ENCODE measurements around the gene CAMKK2. TPM values are rescaled to one million over a fixed set of nuclear protein-coding genes. Genes with fewer than 3 reads are reported as not detected.
"Not testable (repeated sequence)": the region's sequence is repeated elsewhere in the genome, so short reads cannot be mapped to it uniquely, and the experiment has no call there.

Gene CAMKK2
- total RNA-seq, 1 experiment from 2014 or later: 11.6 TPM

DNA sequence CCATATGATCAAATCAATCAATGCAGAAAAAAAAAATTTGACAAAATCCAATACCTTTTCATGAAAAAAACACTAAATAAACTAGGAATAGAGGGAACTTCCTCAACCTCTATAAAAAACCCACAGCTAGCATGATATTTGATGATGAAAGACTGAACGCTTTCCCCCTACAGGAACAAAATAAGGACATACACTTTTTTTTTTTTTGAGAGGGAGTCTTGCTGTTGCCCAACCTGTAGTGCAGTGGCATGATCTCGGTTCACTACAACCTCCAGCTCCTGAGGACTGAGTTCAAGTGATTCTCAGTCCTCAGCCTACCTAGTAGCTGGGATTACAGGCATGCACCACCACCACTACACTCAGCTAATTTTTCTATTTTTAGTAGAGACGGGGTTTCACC, 17.9 kb upstream of the CAMKK2 start:
- Histone ChIP-seq H3K36me3 (replicated peaks; ENCODE audit: control insufficient read depth, insufficient read depth, low read length) (peaks cover 14% of the 10 kb centered on the region), H3K27me3 (ENCODE audit: control insufficient read depth, insufficient read depth, low read length) (no peaks in the 10 kb centered on the region), H3K4me3 (ENCODE audit: insufficient read depth, low read depth, low read length) (no peak overlapping the region)
- DNase-seq: no peak

DNA sequence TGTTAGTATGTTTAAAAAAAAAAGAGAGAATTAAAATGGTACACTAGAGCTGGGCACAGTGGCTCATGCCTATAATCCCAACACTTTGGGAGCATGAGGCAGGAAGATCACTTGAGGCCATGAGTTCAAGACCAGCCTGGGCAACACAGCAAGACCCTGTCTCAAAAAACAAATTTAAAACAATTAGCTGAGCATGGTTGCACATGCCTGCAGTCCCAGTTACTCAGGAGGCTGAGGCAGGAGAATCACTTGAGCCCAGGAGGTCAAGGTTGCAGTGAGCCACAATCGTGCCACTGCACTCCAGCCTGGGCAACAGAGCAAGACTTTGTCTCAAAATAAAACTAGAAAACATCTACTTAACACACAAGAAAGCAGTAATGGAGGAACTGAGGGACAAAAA, 13.7 kb upstream of the CAMKK2 start:
- H3K27me3 ChIP-seq (ENCODE audit: control insufficient read depth, insufficient read depth, low read length); H3K4me3 ChIP-seq (ENCODE audit: insufficient read depth, low read depth, low read length); H3K36me3 ChIP-seq (replicated peaks; ENCODE audit: control insufficient read depth, insufficient read depth, low read length); DNase-seq: not testable (repeated sequence)

DNA sequence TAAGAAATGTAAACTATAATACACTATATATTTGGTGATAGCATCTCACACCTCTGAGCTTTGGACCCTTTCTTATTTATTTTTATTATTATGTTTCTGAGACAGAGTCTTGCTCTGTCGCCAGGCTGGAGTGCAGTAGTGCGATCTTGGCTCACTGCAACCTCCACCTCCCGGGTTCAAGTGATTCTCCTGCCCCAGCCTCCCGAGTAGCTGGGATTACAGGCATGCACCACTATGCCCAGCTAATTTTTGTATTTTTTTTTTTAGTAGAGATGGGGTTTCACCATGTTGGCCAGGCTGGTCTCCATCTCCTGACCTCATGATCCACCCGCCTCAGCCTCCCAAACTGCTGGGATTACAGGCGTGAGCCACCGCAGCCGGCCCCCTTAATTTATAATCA, 10.9 kb upstream of the CAMKK2 start:
- DNase-seq; H3K27me3 ChIP-seq (ENCODE audit: control insufficient read depth, insufficient read depth, low read length); H3K36me3 ChIP-seq (replicated peaks; ENCODE audit: control insufficient read depth, insufficient read depth, low read length); H3K4me3 ChIP-seq (ENCODE audit: insufficient read depth, low read depth, low read length): not testable (repeated sequence)

DNA sequence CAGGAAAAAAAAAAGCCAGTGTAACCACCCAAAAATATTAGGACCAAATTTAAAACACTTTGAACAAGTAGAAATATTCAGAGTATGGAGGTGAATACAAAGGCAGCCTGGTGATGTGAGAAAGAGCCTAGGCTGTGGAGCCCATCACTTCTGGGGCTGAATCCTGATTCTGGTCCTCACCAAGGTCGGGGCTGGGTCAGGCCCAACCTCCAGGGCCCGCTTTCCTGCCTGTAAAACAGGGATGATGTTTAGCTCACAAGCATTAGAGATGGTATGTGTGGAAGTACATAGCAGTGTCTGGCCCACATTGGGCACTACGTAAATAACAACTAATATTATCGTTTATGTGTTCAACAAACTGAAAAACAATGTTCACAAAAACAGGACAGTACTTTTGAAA, 7.8 kb upstream of the CAMKK2 start:
- H3K36me3 ChIP-seq (replicated peaks; ENCODE audit: control insufficient read depth, insufficient read depth, low read length): peaks cover 1% of the 10 kb centered on the region; the same call in 1 of the 2 replicates
- H3K4me3 ChIP-seq (ENCODE audit: insufficient read depth, low read depth, low read length): no peak overlapping the region
- DNase-seq: no peak
- no peaks in the 10 kb centered on the region for H3K27me3 ChIP-seq (ENCODE audit: control insufficient read depth, insufficient read depth, low read length)

DNA sequence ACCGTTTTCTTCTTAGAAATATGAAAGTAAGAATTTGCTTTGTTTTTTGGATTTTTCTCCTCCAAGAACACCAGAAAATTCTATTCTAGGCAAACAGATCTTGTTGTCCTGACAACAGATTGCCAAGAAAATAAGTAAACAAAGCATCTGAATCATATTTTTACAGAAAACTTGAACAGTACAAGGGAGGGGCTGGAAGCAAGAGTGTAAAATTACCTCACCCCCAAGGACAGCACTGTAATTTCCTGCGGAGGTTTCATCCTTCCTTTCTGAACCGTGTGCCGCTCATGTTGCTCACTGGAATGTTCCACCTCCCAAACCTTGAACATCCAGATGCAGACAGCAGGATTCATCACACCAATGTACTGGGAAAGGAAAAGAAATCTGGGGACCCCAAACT, 5.4 kb upstream of the CAMKK2 start:
- Histone ChIP-seq H3K4me3 (ENCODE audit: insufficient read depth, low read depth, low read length) (no peak overlapping the region), H3K36me3 (replicated peaks; ENCODE audit: control insufficient read depth, insufficient read depth, low read length) (no peaks in the 10 kb centered on the region), H3K27me3 (ENCODE audit: control insufficient read depth, insufficient read depth, low read length) (no peaks in the 10 kb centered on the region)
- DNase-seq: no peak

DNA sequence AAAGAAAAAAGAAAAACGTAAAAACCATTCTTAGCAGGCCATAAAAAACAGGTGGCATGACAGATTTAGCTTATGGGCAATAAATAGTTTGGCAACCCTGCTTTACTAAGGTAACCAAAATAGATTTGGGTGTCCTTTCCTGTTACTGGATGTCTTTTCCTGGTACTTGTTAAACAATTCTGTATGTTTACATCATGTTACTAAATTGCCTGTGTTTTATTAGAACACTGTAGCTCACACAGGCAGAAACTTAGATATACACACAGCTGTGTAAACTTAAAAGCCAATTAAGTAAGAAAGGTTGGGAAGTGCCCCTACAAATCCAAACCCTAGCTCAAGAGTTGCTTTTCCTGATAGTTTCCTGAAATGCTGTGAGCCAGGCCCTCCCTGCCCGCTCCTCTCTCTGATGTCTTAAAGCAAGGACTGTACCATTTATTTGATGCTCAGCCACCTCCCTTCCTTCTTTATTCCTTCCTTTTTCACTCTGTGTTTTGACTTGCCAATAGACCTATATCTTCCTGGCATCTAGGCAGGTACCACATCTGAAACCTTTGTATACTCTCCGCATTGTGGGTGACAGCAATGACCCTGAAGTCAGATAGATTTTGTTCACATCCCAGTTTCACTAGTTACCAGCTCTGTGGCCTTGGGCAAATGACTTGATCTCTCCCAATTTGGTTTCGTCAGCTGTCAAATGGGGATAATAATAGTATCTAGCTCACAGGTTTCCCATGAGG, 3.7 kb upstream of the CAMKK2 start:
- H3K36me3 ChIP-seq (replicated peaks; ENCODE audit: control insufficient read depth, insufficient read depth, low read length): no peaks in the 10 kb centered on the region
- no peak for DNase-seq
- H3K4me3 ChIP-seq (ENCODE audit: insufficient read depth, low read depth, low read length): no peak overlapping the region
- H3K27me3 ChIP-seq (ENCODE audit: control insufficient read depth, insufficient read depth, low read length): no peaks in the 10 kb centered on the region

DNA sequence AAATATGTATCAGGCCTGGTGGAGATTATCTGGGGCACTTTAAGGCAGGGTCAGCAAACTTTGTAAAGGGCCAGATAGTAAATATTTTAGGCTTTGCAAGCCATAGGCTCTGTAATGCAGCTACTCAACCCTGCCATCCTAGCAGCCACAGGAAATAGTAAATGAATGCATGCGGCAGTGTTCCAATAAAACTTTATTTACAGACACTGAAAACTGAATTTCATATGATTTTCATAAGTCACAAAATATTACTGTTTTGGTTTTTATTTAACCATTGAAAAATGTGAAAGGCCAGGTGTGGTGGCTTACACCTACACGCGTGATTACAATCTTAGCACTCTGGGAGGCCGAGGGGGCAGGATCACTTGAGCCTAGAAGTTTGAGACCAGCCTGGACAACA, 3.2 kb upstream of the CAMKK2 start:
- H3K27me3 ChIP-seq (ENCODE audit: control insufficient read depth, insufficient read depth, low read length): no peaks in the 10 kb centered on the region
- H3K36me3 ChIP-seq (replicated peaks; ENCODE audit: control insufficient read depth, insufficient read depth, low read length): no peaks in the 10 kb centered on the region
- H3K4me3 ChIP-seq (ENCODE audit: insufficient read depth, low read depth, low read length): no peak overlapping the region
- no peak for DNase-seq

DNA sequence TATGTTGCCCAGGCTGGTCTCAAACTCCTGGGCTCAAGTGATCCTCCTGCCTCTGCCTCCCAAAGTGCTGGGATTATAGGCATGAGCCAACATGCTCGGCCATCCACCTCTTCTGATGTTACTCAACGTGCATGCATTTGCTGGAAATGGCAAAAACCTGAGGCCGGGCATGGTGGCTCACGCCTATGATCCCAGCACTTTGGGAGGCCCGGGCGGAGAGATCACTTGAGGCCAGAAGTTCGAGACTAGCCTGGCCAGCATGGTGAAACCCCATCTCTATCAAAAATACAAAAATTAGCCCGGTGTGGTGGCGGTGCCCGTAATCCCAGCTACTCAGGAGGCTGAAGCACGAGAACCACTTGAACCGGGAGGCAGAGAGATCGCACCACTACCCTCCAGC, 1.9 kb upstream of the CAMKK2 start:
- DNase-seq; H3K36me3 ChIP-seq (replicated peaks; ENCODE audit: control insufficient read depth, insufficient read depth, low read length); H3K27me3 ChIP-seq (ENCODE audit: control insufficient read depth, insufficient read depth, low read length); H3K4me3 ChIP-seq (ENCODE audit: insufficient read depth, low read depth, low read length): not testable (repeated sequence)

DNA sequence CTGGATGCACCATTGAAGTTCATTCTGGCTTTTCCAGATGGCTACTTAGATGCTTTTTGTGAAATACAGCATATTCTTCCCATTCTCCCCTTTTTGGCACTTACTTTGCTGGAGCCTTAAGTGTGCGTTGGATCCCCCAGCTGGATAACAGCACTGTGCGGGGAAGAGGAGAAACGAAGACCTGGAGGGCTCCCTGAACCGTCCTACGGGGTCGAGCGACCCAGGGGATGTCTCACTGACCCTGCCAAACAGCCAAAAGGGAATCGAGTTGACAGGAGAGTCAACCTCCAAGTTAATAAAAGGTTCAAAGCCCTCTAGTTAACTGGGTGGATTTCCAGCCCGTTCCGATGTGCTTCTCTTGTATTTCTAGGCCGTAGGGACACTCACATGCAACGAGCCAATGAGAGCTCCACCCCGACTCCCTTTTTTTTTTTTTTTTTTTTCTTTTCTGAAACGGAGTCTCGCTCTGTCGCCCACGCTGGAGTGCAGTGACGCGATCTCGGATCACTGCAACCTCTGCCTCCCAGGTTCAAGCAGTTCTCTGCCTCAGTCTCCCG, 1.0 kb upstream of the CAMKK2 start:
- Histone ChIP-seq H3K36me3 (replicated peaks; ENCODE audit: control insufficient read depth, insufficient read depth, low read length) (no peaks in the 10 kb centered on the region; the same call in none of the 2 replicates), H3K27me3 (ENCODE audit: control insufficient read depth, insufficient read depth, low read length) (no peaks in the 10 kb centered on the region), H3K4me3 (ENCODE audit: insufficient read depth, low read depth, low read length) (peak overlapping the region; percentile 94)
- peak; percentile 67 for DNase-seq

DNA sequence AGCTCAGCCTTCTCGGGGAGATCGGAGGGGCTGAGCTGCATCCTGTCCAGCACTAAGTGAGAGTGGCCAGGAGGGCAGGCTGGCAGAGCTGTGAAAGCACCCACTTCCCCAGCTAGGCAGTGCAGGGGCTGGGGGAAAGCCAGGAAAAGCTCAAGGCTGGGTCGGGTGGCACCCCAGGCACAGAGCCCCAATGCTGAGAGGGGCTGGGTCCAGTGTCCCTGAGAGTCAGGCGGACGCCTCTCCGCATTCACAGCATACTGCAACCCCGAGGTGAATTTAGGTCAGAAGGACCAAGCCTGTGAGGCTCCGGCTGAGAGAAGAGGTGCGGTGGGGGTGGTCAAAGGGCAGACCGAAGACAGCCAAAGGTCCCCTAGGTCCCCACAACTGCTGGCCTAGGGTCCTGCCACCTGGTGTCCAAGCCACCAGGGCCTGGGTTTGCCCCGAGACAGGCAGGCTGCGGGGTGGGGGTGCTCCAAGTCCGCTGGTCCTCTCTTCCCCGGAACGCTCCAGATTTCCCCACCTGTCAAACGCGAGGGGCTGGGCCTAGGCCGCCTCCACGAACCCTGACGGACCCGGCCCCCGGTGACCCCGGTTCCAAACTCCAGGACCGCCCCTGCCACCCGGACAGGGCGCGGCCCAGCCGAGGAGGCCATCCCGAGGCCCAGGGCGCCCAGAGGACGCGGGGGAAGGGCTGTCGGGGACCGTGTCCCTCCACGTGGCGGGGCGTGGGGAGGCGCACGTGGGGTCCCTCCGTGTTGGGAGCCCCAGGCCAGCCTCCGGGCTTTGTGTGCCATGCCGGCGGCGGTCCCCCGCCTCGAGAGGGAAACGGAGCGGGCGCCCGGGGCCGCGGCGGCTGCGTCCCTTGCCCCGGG, 527 bp downstream of the CAMKK2 start:
- H3K36me3 ChIP-seq (replicated peaks; ENCODE audit: control insufficient read depth, insufficient read depth, low read length): peaks cover 4% of the 10 kb centered on the region
- peak overlapping the region; percentile 96 for H3K4me3 ChIP-seq (ENCODE audit: insufficient read depth, low read depth, low read length)
- H3K27me3 ChIP-seq (ENCODE audit: control insufficient read depth, insufficient read depth, low read length): no peaks in the 10 kb centered on the region
- DNase-seq: peak; percentile 75

DNA sequence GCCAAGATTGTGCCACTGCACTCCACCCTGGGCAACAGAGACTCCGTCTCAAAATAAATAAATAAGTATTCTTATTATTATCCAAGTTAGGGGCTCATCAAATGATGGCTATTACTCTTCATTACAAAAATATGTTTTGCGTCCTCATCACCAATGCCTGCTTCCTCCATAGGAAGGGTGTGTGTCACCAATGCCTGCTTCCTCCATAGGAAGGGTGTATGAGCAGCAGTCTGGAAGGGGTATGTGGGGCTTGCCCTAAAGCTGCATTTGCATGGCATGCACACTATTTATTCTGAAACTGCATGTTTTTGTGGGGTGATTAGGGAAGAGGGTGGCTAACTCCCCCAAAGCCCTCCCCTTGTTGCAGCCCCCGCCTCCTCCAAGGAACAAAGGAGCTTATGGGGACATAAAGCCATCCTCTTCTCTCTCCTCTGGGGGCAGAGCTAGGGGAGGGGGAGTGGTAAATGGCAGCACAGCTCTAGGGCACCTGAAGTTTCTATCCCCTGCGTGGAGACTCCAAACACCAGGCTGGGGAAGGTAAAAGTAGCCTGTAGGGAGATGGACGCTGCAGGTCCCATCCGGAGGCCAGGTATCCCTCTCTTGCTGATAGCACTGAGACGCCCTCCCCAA, 1.3 kb downstream of the CAMKK2 start:
- Histone ChIP-seq H3K4me3 (ENCODE audit: insufficient read depth, low read depth, low read length) (peak overlapping the region; percentile 96), H3K27me3 (ENCODE audit: control insufficient read depth, insufficient read depth, low read length) (no peaks in the 10 kb centered on the region), H3K36me3 (replicated peaks; ENCODE audit: control insufficient read depth, insufficient read depth, low read length) (peaks cover 4% of the 10 kb centered on the region)
- DNase-seq: peak; percentile 65

DNA sequence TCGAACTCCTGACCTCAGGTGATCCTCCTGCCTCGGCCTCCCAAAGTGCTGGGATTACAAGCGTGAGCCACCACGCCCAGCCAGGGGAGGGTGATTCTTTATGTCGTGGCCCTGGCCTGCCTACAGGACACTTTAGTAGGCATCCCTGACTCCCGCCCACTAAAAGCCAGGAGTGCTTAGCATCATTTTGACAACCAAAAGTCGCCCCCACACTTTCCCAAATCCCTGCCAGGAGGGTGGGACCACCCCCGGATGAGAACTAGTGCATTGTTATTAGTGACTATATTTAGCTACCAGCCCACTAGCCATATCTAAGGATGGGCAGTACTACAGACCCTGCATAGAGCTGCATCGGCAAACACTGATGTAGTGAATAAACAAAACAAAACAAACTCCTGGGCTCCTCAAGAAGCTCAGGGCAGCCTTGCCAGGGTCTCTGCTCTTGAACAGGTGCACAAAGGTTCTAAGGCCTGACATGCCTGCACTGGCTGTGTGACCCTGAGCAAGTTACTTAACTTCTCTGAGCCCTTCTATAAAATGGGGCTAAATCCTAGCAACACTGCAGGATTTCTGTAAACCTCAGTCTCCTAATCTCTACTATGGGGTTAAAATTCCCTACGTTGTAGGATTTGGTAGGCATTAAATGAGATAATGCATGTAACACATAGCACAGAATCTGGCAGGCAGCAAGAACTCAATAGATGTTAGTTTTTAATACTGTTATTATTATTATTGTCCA, 2.2 kb downstream of the CAMKK2 start:
- Histone ChIP-seq H3K36me3 (replicated peaks; ENCODE audit: control insufficient read depth, insufficient read depth, low read length) (peaks cover 4% of the 10 kb centered on the region), H3K27me3 (ENCODE audit: control insufficient read depth, insufficient read depth, low read length) (no peaks in the 10 kb centered on the region), H3K4me3 (ENCODE audit: insufficient read depth, low read depth, low read length) (no peak overlapping the region)
- no peak for DNase-seq

DNA sequence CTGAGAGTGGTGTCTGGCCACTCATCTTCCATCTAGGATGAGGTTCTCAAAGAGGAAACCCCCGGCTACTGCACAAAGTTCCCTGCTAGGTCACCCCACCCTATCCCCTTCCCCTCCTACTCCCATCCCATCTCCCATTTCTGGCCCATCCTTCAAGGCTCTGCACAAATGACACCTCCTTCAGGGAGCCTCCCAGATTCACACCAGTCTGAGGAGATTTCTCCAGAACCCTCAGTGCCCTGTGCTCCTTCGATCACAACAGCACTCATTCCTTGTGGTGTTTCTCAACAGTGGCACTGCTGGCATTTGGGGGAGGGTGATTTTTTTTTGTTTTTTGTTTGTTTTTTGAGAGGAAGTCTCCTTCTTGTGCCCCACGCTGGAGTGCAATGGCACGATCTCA, 2.9 kb downstream of the CAMKK2 start:
- no peak for DNase-seq
- H3K27me3 ChIP-seq (ENCODE audit: control insufficient read depth, insufficient read depth, low read length): no peaks in the 10 kb centered on the region
- peaks cover 4% of the 10 kb centered on the region for H3K36me3 ChIP-seq (replicated peaks; ENCODE audit: control insufficient read depth, insufficient read depth, low read length)
- H3K4me3 ChIP-seq (ENCODE audit: insufficient read depth, low read depth, low read length): no peak overlapping the region

DNA sequence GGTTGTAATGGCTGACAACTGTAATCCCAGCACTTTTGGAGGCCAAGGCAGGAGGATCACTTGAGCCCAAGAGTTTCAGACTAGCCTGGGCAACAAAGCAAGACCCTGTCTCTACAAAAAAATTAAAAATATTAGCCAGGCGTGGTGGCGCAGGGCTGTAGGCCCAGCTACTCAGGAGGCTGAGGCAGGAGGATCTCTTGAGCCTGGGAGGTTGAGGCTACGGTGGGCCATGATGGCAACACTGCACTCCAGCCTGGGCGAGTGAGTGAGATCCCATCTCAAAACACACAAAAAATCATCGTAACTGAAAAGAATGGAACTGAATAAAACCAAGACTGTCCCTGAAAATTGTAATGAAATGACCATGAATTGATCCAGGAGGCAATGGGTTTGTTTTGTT, 6.1 kb downstream of the CAMKK2 start:
- Histone ChIP-seq H3K4me3 (ENCODE audit: insufficient read depth, low read depth, low read length) (no peak overlapping the region), H3K27me3 (ENCODE audit: control insufficient read depth, insufficient read depth, low read length) (no peaks in the 10 kb centered on the region), H3K36me3 (replicated peaks; ENCODE audit: control insufficient read depth, insufficient read depth, low read length) (peaks cover 4% of the 10 kb centered on the region)
- no peak for DNase-seq

Measured in H7 (cell line).